ENCODE data around the gene LANCL3. TPM values are rescaled to one million over a fixed set of nuclear protein-coding genes. Genes with fewer than 3 reads are reported as not detected.

LANCL3 gene
- total and polyA plus RNA-seq, 2 donors = 0.24 to 0.30 TPM

DNA sequence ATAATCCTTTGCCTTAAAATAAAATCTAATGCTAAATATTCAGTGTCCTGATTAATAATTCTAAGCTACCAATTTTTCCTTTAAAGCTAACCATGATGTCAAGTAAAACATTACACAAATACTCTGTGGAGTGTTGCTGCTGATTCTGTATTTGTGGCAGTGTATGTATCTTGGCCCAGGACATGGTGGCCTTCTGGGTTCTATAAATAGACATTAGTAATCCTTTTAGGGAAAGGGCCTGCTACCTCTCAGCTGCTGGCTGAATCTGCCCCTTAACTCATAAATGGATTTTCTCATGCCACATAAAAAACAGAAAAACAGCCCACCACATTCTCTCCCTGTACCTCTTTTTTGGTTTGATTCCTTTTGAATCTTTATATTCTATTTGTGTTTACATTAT, 113.0 kb downstream of the LANCL3 start:
- no peaks in the 10 kb centered on the region for H3K36me3 ChIP-seq (ENCODE audit: control insufficient read depth in 2 of 2, insufficient read depth in 2 of 2, low read length in 1 of 2)
- peaks cover 0 to 6% of the 10 kb centered on the region in 2 donors for H3K27me3 ChIP-seq (ENCODE audit: control insufficient read depth in 2 of 2, insufficient read depth in 1 of 2, low read length in 1 of 2)
- H3K4me1 ChIP-seq (ENCODE audit: control insufficient read depth in 2 of 2, insufficient read depth in 2 of 2, low read length in 2 of 2) = peaks cover 0 to 3% of the 10 kb centered on the region in 2 donors
- no peak overlapping the region for H3K27ac ChIP-seq (ENCODE audit: low read depth in 1 of 2, low read length in 1 of 2)
- H3K4me3 ChIP-seq (ENCODE audit: low read length in 2 of 2) = no peak overlapping the region
- no peak for DNase-seq (ENCODE audit: low read depth in 6 of 9, low spot score in 9 of 9)
- no peaks in the 10 kb centered on the region for H3K9me3 ChIP-seq (ENCODE audit: control insufficient read depth in 2 of 2, insufficient read depth in 1 of 2, low read length in 1 of 2)

DNA sequence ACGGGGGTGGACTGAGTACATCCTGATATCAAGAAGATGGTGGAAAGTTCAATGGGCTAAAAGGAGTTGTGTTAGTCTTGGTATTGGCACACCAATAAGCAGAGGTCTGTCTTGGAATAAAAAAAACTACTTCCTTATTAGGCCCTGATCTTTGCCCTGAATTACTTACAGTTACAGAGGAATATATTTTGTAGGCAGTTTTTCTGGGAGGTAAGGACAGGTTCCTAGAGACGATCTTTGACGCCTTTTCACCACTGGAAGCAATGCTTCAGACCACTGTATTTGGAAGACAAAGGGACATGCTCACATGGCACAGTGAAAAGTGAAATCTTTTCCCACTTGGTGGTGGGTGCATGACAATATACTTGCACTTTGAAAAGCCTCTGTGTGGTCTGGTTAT, 113.5 kb downstream of the LANCL3 start:
- no peak overlapping the region for H3K27ac ChIP-seq (ENCODE audit: low read depth in 1 of 2, low read length in 1 of 2)
- no peaks in the 10 kb centered on the region for H3K9me3 ChIP-seq (ENCODE audit: control insufficient read depth in 2 of 2, insufficient read depth in 1 of 2, low read length in 1 of 2)
- no peak overlapping the region for H3K4me3 ChIP-seq (ENCODE audit: low read length in 2 of 2)
- H3K36me3 ChIP-seq (ENCODE audit: control insufficient read depth in 2 of 2, insufficient read depth in 2 of 2, low read length in 1 of 2) = no peaks in the 10 kb centered on the region
- DNase-seq (ENCODE audit: low read depth in 6 of 9, low spot score in 9 of 9) = peak in 1 of 9 donors; percentile 4
- WGBS = 97% methylated on average over 3 of the region's 3 CpGs
- H3K4me1 ChIP-seq (ENCODE audit: control insufficient read depth in 2 of 2, insufficient read depth in 2 of 2, low read length in 2 of 2) = peaks cover 0 to 3% of the 10 kb centered on the region in 2 donors
- peaks cover 0 to 6% of the 10 kb centered on the region in 2 donors for H3K27me3 ChIP-seq (ENCODE audit: control insufficient read depth in 2 of 2, insufficient read depth in 1 of 2, low read length in 1 of 2)

DNA sequence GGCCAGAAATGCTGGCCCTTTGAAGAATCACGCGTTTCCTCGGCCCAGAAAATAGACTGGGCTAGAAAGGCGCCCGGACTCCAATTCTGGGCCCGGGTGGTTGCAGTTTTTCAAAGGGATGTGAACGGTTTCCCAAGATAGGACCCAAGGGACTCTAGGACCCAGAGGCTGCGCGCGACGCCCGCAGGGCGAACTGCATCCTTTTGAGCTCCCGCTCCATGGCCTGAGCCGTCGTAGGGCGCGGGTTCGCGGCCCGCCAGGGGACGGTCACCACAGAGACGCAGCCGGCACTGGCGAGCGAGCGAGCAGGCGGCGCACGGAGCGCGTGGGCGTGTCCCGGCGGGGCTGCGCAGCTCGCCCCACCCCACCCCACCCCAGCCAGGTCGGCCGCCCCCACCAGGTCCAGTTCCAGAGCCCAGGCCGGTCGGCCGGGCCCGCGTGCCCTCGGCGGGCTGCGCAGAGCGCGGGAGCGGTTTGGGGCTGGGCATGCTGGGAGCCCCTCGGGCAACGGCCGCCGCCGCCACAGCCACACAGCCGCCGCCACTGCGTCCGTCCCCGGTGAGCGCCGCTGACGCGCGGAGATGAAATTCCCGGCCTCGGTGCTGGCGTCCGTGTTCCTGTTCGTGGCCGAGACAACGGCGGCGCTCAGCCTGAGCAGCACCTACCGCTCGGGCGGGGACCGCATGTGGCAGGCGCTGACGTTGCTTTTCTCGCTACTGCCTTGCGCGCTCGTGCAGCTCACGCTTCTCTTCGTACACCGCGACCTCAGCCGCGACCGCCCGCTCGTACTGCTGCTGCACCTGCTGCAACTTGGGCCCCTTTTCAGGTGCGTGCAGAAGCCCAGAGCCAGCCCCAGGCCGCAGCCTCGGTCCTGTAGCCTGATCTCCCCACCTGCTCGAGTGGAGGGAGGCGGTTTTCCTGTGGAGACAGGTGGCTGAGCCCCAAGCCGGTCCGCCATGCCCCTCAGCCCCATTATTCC, 114.2 kb downstream of the LANCL3 start, which contains the start of gene XK:
Gene XK (plus strand): TSS at position 411 of the 979 bp plus-strand sequence. CDS start 171 bp downstream, at position 582.
- peak in 6 of 9 donors; percentile 14 to 67 (median 38) for DNase-seq (ENCODE audit: low read depth in 6 of 9, low spot score in 9 of 9)
- 5% methylated on average over 100 of the region's 100 CpGs for WGBS
- no peak within 1 kb of the TSS for H3K27ac ChIP-seq (ENCODE audit: low read depth in 1 of 2, low read length in 1 of 2)

DNA sequence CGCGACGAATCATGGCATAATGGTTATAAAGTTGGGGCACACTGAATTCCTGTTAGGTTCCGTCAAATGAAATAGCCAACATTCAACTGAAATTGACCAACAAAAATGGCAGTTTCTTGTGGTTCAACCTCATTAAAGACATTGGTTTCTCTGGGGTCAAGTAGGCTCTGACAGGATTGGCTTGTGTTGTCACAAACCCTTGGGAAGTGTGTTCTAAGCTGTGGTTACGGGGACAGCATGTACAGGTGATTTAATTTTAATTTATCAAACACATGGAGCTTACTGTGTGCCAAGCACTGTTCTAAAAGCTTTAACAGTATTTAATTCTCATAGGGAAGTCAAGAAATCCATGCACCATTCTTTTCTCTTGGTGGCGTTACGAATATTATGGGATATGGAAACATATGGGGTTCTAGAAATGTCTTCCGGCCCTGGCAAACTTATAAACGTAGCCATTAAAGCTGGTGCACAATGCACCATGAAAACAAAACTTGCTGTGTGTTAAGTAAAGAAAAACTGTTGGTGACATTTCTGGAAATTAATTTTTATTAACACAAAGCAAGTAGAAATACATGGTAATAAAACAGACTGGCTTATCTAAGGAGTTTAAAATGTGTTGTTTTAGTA, 115.0 kb downstream of the LANCL3 start:
- H3K27me3 ChIP-seq (ENCODE audit: control insufficient read depth in 2 of 2, insufficient read depth in 1 of 2, low read length in 1 of 2) = peaks cover 0 to 6% of the 10 kb centered on the region in 2 donors
- peak overlapping the region in 1 of 2 donors; percentile 50 for H3K4me3 ChIP-seq (ENCODE audit: low read length in 2 of 2)
- no peaks in the 10 kb centered on the region for H3K36me3 ChIP-seq (ENCODE audit: control insufficient read depth in 2 of 2, insufficient read depth in 2 of 2, low read length in 1 of 2)
- DNase-seq (ENCODE audit: low read depth in 6 of 9, low spot score in 9 of 9) = no peak
- H3K27ac ChIP-seq (ENCODE audit: low read depth in 1 of 2, low read length in 1 of 2) = no peak overlapping the region
- WGBS = 74% methylated on average over 9 of the region's 9 CpGs
- H3K9me3 ChIP-seq (ENCODE audit: control insufficient read depth in 2 of 2, insufficient read depth in 1 of 2, low read length in 1 of 2) = no peaks in the 10 kb centered on the region
- peaks cover 0 to 3% of the 10 kb centered on the region in 2 donors for H3K4me1 ChIP-seq (ENCODE audit: control insufficient read depth in 2 of 2, insufficient read depth in 2 of 2, low read length in 2 of 2)

More for the DNA sequence above, 114.2 kb downstream of the LANCL3 start, which contains the start of gene XK:
- peaks cover 0 to 3% of the 10 kb centered on the region in 2 donors for H3K4me1 ChIP-seq (ENCODE audit: control insufficient read depth in 2 of 2, insufficient read depth in 2 of 2, low read length in 2 of 2)
- H3K9me3 ChIP-seq (ENCODE audit: control insufficient read depth in 2 of 2, insufficient read depth in 1 of 2, low read length in 1 of 2) = no peaks in the 10 kb centered on the region
- H3K27me3 ChIP-seq (ENCODE audit: control insufficient read depth in 2 of 2, insufficient read depth in 1 of 2, low read length in 1 of 2) = peaks cover 0 to 6% of the 10 kb centered on the region in 2 donors
- H3K36me3 ChIP-seq (ENCODE audit: control insufficient read depth in 2 of 2, insufficient read depth in 2 of 2, low read length in 1 of 2) = no peaks in the 10 kb centered on the region
- H3K4me3 ChIP-seq (ENCODE audit: low read length in 2 of 2) = peak within 1 kb of the TSS; percentile 32 to 50

DNA sequence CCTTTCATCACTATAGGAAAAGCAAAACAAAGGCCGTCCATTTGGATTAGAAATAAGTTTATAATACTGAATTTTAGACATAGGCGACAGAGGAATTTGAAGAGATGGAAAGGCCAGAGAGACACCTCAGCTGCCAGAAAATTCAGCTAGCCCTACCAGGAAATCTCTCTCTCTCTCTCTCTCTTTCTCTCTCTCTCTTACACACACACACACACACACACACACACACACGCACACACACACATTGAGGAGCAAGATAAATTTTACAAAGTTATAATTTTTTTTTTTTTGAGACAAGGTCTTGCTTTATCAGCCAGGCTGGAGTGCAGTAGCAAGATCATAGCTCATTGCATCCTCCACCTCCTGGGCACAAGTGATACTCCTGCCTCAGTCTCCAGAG, 115.5 kb downstream of the LANCL3 start:
- Histone ChIP-seq H3K9me3 (ENCODE audit: control insufficient read depth in 2 of 2, insufficient read depth in 1 of 2, low read length in 1 of 2) (no peaks in the 10 kb centered on the region), H3K36me3 (ENCODE audit: control insufficient read depth in 2 of 2, insufficient read depth in 2 of 2, low read length in 1 of 2) (no peaks in the 10 kb centered on the region), H3K27ac (ENCODE audit: low read depth in 1 of 2, low read length in 1 of 2) (no peak overlapping the region), H3K27me3 (ENCODE audit: control insufficient read depth in 2 of 2, insufficient read depth in 1 of 2, low read length in 1 of 2) (peaks cover 0 to 6% of the 10 kb centered on the region in 2 donors), H3K4me1 (ENCODE audit: control insufficient read depth in 2 of 2, insufficient read depth in 2 of 2, low read length in 2 of 2) (peaks cover 0 to 3% of the 10 kb centered on the region in 2 donors), H3K4me3 (ENCODE audit: low read length in 2 of 2) (no peak overlapping the region)
- 96% methylated on average over 3 of the region's 3 CpGs for WGBS
- DNase-seq (ENCODE audit: low read depth in 6 of 9, low spot score in 9 of 9) = no peak

DNA sequence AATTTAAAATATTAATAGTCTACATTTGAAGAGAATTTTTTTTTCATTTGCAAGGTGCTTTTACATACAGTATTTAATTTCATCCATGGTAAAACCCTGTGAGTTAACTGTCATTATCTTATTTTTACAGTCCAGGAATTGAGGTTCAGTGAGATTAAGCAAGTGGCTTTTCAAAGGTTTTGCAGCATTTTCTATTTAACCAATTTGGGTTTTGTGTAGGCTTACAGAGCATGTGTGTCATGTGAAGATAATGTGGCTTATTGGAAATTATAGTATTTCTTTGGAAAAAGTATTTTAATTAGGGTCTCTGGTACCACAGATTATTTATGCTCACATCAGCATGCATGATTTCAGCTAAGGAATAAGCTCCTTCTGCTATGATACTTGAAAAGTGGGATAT, 118.7 kb downstream of the LANCL3 start:
- peaks cover 0 to 6% of the 10 kb centered on the region in 2 donors for H3K27me3 ChIP-seq (ENCODE audit: control insufficient read depth in 2 of 2, insufficient read depth in 1 of 2, low read length in 1 of 2)
- no peak for DNase-seq (ENCODE audit: low read depth in 6 of 9, low spot score in 9 of 9)
- H3K36me3 ChIP-seq (ENCODE audit: control insufficient read depth in 2 of 2, insufficient read depth in 2 of 2, low read length in 1 of 2) = no peaks in the 10 kb centered on the region
- H3K4me3 ChIP-seq (ENCODE audit: low read length in 2 of 2) = no peak overlapping the region
- peaks cover 0 to 3% of the 10 kb centered on the region in 2 donors for H3K4me1 ChIP-seq (ENCODE audit: control insufficient read depth in 2 of 2, insufficient read depth in 2 of 2, low read length in 2 of 2)
- H3K9me3 ChIP-seq (ENCODE audit: control insufficient read depth in 2 of 2, insufficient read depth in 1 of 2, low read length in 1 of 2) = no peaks in the 10 kb centered on the region
- H3K27ac ChIP-seq (ENCODE audit: low read depth in 1 of 2, low read length in 1 of 2) = no peak overlapping the region

DNA sequence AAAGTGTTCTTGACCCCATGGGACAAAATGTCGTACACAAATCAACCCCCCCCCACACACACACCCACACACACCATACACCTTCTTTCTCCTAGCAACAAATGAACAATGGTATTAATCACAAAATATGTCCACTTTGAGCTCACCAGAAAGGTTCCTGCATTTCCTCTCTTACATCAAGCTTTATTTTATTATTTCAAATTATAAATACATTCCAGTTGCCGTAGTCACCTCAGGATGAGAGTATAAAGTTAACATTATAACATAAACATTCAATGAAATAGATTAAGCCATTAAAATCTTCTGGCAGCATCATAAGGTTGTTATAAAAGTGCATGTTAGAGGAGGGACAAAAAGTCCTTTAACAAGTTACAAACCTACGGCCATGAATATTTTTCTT, 121.5 kb downstream of the LANCL3 start:
- H3K27me3 ChIP-seq (ENCODE audit: control insufficient read depth in 2 of 2, insufficient read depth in 1 of 2, low read length in 1 of 2) = no peaks in the 10 kb centered on the region
- H3K27ac ChIP-seq (ENCODE audit: low read depth in 1 of 2, low read length in 1 of 2) = no peak overlapping the region
- WGBS = 96% methylated on average over 3 of the region's 3 CpGs

DNA sequence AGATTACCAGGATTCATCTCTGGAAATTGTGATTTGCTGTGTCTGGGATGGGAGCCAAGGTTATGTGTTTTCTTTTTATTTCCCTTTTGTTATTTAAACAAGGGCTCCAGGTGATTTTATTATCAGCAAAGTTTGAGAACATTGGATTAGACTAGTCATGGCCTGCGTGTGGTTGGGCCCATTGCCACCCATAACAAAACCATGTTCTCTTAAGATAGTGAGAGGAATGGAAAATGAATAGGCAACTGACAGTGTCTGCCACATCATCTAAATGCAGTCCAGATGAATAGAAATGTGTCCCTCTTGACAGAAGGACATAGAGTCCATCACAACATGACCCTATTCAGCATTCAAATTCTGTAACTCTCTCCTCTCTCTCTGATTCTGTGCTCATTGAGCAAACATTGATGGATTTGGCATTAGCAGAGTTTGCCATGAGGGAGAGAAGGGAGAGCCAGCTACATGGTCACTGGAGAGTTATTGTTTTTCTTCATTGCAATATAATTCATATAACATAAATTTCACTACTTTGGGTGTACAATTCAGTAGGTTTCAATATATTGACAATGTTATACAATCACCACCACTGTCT, 125.8 kb downstream of the LANCL3 start:
- DNase-seq (ENCODE audit: low read depth in 6 of 9, low spot score in 9 of 9) = no peak
- 95% methylated on average over 1 of the region's 1 CpG for WGBS
- H3K4me1 ChIP-seq (ENCODE audit: control insufficient read depth in 2 of 2, insufficient read depth in 2 of 2, low read length in 2 of 2) = no peaks in the 10 kb centered on the region
- no peaks in the 10 kb centered on the region for H3K27me3 ChIP-seq (ENCODE audit: control insufficient read depth in 2 of 2, insufficient read depth in 1 of 2, low read length in 1 of 2)
- no peaks in the 10 kb centered on the region for H3K9me3 ChIP-seq (ENCODE audit: control insufficient read depth in 2 of 2, insufficient read depth in 1 of 2, low read length in 1 of 2)
- H3K27ac ChIP-seq (ENCODE audit: low read depth in 1 of 2, low read length in 1 of 2) = no peak overlapping the region
- H3K36me3 ChIP-seq (ENCODE audit: control insufficient read depth in 2 of 2, insufficient read depth in 2 of 2, low read length in 1 of 2) = no peaks in the 10 kb centered on the region
- H3K4me3 ChIP-seq (ENCODE audit: low read length in 2 of 2) = no peak overlapping the region

More for the DNA sequence above, 121.5 kb downstream of the LANCL3 start:
- H3K4me1 ChIP-seq (ENCODE audit: control insufficient read depth in 2 of 2, insufficient read depth in 2 of 2, low read length in 2 of 2) = no peaks in the 10 kb centered on the region
- no peak for DNase-seq (ENCODE audit: low read depth in 6 of 9, low spot score in 9 of 9)
- H3K4me3 ChIP-seq (ENCODE audit: low read length in 2 of 2) = no peak overlapping the region
- H3K36me3 ChIP-seq (ENCODE audit: control insufficient read depth in 2 of 2, insufficient read depth in 2 of 2, low read length in 1 of 2) = no peaks in the 10 kb centered on the region
- H3K9me3 ChIP-seq (ENCODE audit: control insufficient read depth in 2 of 2, insufficient read depth in 1 of 2, low read length in 1 of 2) = no peaks in the 10 kb centered on the region

DNA sequence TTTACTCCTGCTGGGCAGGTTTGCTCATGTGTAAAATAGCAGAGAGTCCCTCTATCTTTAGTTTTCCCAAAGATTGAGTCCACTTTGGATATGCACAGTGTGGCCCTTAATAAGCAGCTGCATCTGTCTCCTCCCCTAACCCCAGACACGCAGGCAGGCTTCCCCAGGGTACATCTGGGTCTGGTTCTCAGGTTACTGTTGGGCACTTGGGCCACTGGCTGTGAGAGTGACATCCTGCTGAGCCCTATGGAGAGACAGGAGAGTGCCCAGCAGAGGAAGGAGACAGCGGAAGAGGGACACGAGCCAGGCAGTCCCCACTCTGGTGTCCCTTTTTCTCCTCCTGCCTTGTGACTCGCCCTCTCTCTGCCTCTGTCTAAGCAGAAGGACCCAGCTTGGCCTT, 130.1 kb downstream of the LANCL3 start:
- no peaks in the 10 kb centered on the region for H3K4me1 ChIP-seq (ENCODE audit: control insufficient read depth in 2 of 2, insufficient read depth in 2 of 2, low read length in 2 of 2)
- H3K4me3 ChIP-seq (ENCODE audit: low read length in 2 of 2) = no peak overlapping the region
- no peak for DNase-seq (ENCODE audit: low read depth in 6 of 9, low spot score in 9 of 9)
- H3K27ac ChIP-seq (ENCODE audit: low read depth in 1 of 2, low read length in 1 of 2) = no peak overlapping the region
- H3K36me3 ChIP-seq (ENCODE audit: control insufficient read depth in 2 of 2, insufficient read depth in 2 of 2, low read length in 1 of 2) = no peaks in the 10 kb centered on the region
- H3K9me3 ChIP-seq (ENCODE audit: control insufficient read depth in 2 of 2, insufficient read depth in 1 of 2, low read length in 1 of 2) = no peaks in the 10 kb centered on the region
- WGBS = 93% methylated on average over 4 of the region's 4 CpGs
- no peaks in the 10 kb centered on the region for H3K27me3 ChIP-seq (ENCODE audit: control insufficient read depth in 2 of 2, insufficient read depth in 1 of 2, low read length in 1 of 2)
